T-helper 2 cell treated with Interferon-gamma antibody and Interleukin-4, amounts not matched to agents 100 ng/mL and 5 ng/mL, for 36 hours (primary cell): ENCODE data around the gene BTBD10. TPM values are rescaled to one million over a fixed set of nuclear protein-coding genes. Genes with fewer than 3 reads are reported as not detected.

Experiments used
- intact Hi-C: fragments of 100-400 bp; cut with micrococcal nuclease; formaldehyde crosslinking; loops from one replicate; pipeline ENCODE4 v1.15.1; 2023
- total RNA-seq: library from RNA; stranded (reverse); gene quantifications from 2 replicates; pipeline ENCODE4 v1.2.3, GENCODE V29; 2022

Gene BTBD10
- total RNA-seq, 1 donor from 2014 or later: 24.7 TPM

DNA sequence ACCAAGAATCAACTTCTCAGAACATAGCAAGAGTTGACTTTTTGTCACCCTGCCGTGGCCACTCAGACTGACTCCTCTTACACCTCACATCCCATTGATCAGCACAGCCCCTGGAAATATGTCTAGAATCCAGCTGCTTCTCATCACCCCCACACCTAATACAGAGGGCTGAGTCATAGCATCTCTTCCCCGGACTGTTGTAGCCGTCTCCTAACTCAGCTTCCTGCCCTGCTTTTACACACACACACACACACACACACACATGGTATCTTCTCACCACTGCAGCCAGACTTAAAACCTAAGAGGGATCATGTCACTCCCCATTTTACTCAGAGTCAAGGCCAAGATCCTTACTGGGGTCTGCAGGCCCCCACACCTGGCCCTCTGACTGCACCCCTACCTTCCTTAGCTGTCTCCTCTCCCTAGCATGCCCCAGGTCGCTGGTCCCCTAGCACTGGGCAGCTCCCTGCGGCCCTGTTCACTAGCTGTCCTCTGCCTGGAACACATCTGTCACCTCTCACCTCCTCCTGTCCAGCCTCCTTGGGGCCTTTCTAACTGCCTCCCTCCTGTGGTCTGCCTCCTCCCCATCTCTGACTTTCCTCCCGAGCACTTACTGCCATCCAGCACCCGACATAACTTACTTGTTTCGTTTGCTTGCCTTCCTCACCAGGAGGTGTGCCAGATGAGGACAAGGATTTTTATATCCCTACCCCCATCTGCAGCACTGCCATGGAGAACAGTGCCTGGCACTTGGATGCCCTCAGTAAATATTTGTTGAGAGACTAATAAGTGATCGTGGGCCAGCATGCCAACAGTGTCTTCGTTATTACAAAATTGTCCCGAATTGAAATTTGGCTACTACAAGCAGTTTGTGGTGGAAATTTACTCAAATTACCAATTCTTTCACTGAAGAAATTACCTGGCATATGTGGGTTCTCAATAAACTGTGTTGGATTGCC lies 123.5 kb downstream of the BTBD10 start:
- intact Hi-C loops: loop anchor here (5.0 kb wide), 2 partner anchors 87 to 123 kb away; partner anchors contain the start of gene BTBD10

DNA sequence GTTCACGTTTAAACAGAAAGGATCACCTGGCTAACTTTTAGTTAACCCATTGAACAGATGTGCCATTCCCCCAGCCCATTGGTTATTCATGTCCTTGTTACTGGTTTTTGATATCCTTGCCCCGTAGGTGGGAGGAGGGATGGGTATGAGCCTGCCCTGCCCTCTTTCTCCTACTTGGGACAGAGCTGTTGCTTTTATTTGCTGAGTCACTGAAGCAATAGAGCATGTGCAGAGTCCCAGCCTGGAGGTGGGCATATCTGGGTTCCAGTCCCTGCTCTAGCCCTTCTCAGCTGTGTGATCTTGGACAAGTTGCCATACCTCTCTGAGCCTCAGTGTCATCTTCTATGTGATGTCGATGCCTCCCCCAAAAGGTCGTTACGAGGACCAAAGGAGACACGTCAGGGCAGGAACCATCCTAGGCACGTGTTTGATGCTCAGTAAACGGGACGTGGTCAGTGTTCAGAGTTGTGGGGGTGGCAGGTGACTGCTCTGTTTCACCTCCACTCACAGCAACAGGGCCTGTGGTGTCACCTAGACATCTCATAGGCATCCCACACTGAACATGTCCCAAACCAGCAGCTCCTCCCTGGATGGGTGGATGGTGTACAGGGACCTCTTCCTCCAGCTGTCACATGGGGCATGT lies 124.5 kb downstream of the BTBD10 start:
- intact Hi-C loops: loop anchor here (1.0 to 5.0 kb wide), 3 partner anchors 86 to 130 kb away; partner anchors contain the start of gene BTBD10

DNA sequence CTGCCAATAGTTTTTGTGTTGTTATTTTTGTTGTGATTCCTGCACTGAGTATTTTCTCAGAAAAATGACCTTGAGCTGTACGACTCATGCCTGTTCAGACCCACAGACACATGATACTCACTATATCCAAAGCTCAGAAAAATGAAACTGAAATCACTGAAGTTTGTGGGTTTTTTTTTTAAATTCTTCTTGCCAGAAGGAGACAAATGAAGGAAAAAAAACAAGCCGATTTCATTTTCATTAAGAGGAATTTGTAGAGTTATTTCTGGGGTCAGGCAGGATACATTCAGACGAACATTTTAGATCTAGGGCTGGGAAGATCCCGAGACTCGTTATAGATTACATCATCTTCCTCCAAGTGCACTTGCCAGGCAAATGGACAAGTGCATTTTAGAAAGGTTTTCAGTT lies 125.0 kb downstream of the BTBD10 start:
- intact Hi-C loops: loop anchor here (1.0 to 5.0 kb wide), 3 partner anchors 86 to 130 kb away; partner anchors contain the start of gene BTBD10

Other genes starting within 250 kb of the BTBD10 start
- gene BMAL1, start 185.4 kb downstream of the BTBD10 start, total RNA-seq: 20.2 and 22.8 TPM in 2 replicates
- not detected in 2 replicates for gene PTH, start 32.8 kb upstream of the BTBD10 start, total RNA-seq
- gene FAR1, start 205.4 kb upstream of the BTBD10 start, total RNA-seq: 61.1 and 65.4 TPM in 2 replicates